Esophagus muscularis mucosa (tissue), 4 donors: ENCODE results near the gene ZNF428.

Experiments used
- CTCF ChIP-seq, 3 experiments: fragments of 200-600 bp in 2 of 3; fragments of 450-650 bp in 1 of 3; sonication (generic) in 2 of 3; IDR thresholded peaks; one replicate each; pipeline ENCODE4 v1.5.1; 2017 to 2019; ENCODE audit warnings: antibody characterized with exemption in 3 of 3, mild to moderate bottlenecking in 2 of 3, moderate library complexity in 1 of 3
- EP300 ChIP-seq: sonication (generic); formaldehyde crosslinking; IDR thresholded peaks from one replicate; pipeline ENCODE4 v1.6.1; 2017; ENCODE audit warnings: antibody characterized with exemption
- POLR2AphosphoS5 ChIP-seq, 2 donors: sonication (generic); formaldehyde crosslinking; IDR thresholded peaks; one replicate each; pipeline ENCODE4 v1.6.1; 2017; ENCODE audit warnings: antibody characterized with exemption in 2 of 2

DNA sequence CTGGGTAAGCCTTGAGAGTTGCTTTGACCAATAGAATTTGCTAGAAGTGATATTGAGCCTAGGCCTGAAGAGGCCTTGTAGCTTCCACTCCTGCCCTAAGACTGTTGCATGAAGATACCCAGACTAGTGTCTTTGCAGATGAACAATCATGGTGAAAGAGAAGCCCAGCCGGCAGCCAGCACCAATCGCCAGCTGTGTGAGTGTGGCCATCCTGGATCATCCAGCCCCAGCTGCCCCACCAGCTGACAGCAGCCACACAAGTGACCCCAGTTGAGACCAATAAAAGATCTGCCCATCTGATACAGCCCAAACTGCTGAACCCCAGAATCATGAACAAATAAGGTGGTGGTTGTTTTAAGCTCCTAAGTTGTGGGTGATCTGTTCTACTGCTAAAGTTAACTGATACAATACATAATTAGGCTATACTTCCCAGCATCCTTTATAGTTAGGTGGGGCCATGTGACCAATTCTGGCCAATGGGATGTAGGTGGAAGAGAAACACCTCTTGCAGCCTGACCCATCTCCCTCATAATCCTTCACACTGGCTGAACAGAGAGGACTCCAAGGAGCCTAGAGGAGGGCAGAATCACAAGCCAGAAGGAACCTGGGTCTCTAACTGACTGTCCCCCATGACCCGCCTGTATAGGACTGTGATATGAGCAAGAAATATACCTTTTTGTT lies 9.4 kb upstream of the ZNF428 start:
- TF ChIP-seq CTCF (IDR thresholded peaks at IDR 0.05): no peak
- no peak for TF ChIP-seq EP300
- no peak for TF ChIP-seq POLR2AphosphoS5 (IDR thresholded peaks at IDR 0.05)
